H1 (cell line): ENCODE results near the gene PEX5L. TPM values are rescaled to one million over a fixed set of nuclear protein-coding genes. Genes with fewer than 3 reads are reported as not detected.

Source experiments
- CBX5 ChIP-seq: fragments of 300-800, 300-1000 bp; sonication (generic); IDR thresholded peaks from 2 replicates; pipeline ENCODE4 v1.7.1; 2016; ENCODE audit warnings: antibody characterized with exemption, low read length, low read depth
- CHD2 ChIP-seq: IDR thresholded peaks from 2 replicates; pipeline ENCODE4 v1.6.1; 2012; ENCODE audit warnings: low read length, improper control_type of control experiment
- CHD7 ChIP-seq: fragments of 300-600 bp; sonication (generic); IDR thresholded peaks from 2 replicates; pipeline ENCODE4 v1.7.1; 2012; ENCODE audit warnings: low read length, moderate library complexity, mild to moderate bottlenecking, inconsistent platforms; ENCODE audit not compliant: insufficient replicate concordance
- EZH2 ChIP-seq: fragments of 200-600 bp; sonication (generic); IDR thresholded peaks from 2 replicates; pipeline ENCODE4 v1.7.1; 2012; ENCODE audit warnings: low read depth, mild to moderate bottlenecking, moderate library complexity, low read length, inconsistent platforms; ENCODE audit not compliant: severe bottlenecking
- JUND ChIP-seq: IDR thresholded peaks from 2 replicates; pipeline ENCODE4 v1.6.1; 2011; ENCODE audit warnings: mild to moderate bottlenecking, improper control_type of control experiment, low read length
- MAFK ChIP-seq: IDR thresholded peaks from 2 replicates; pipeline ENCODE4 v1.6.1; 2012; ENCODE audit warnings: low read depth, mild to moderate bottlenecking, improper control_type of control experiment, low read length
- polyA plus RNA-seq, 7 experiments: library from polyadenylated mRNA; depleted of rRNA in 3 of 7; stranded (reverse) in 5 of 7; unstranded in 2 of 7; fragments of >200 nt in 5 of 7; fragments of 200-250 nt in 2 of 7; gene quantifications; 1 replicate in 5 of 7; 2 replicates in 1 of 7; 4 replicates in 1 of 7; pipeline versions ENCODE4 v1.2.1 to v1.2.3, GENCODE V29; 2011 to 2013; ENCODE audit warnings: missing spikeins in 2 of 7, mixed read lengths in 2 of 7
- total RNA-seq: library from RNA; stranded (reverse); fragmentation: NEBNext Ultra II Directional; extraction: Animal tissue kit (Norgen Biotek cat#: 25700); gene quantifications from 2 replicates; pipeline ENCODE4 v1.2.1, GENCODE V29; 2021

The PEX5L gene
- total and polyA plus RNA-seq, 2 of the 8 experiments (the other 6 are each of a cell fraction or from before 2014, with no cell fraction given): 0.80 to 4.2 TPM

- no peak for TF ChIP-seq CHD7
- no peak for TF ChIP-seq EZH2
- no peak for TF ChIP-seq JUND
- TF ChIP-seq CBX5: no peak
- TF ChIP-seq CHD2: no peak
- no peak for TF ChIP-seq MAFK
- TF ChIP-seq, all 59 proteins: peak for 0
These were observed 88.0 kb downstream of the PEX5L start (continued) for GRCh38 chr3:179948740-179949139.
